Eye (tissue), 1 donor: Measurements from ENCODE around the gene PSMG2.

Source experiments
- DNase-seq: peaks from one replicate; pipeline ENCODE4 v3.0.0-alpha.2; 2015

PSMG2 gene, protein sequence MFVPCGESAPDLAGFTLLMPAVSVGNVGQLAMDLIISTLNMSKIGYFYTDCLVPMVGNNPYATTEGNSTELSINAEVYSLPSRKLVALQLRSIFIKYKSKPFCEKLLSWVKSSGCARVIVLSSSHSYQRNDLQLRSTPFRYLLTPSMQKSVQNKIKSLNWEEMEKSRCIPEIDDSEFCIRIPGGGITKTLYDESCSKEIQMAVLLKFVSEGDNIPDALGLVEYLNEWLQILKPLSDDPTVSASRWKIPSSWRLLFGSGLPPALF

GRCh38 chr18:12702221-12703095, at the start of gene PSMG2, which contains the start of gene CEP76:
TSS of gene PSMG2 (plus strand) at chr18:12703042. CDS start at chr18:12703108, 66 bp downstream.
TSS of gene CEP76 (minus strand) at chr18:12702723. CDS start at chr18:12702548, 175 bp downstream.
- DNase-seq = peak; percentile 97

GRCh38 chr18:12654971-12655370, 47.9 kb upstream of the PSMG2 start:
- DNase-seq = no peak

DNA sequence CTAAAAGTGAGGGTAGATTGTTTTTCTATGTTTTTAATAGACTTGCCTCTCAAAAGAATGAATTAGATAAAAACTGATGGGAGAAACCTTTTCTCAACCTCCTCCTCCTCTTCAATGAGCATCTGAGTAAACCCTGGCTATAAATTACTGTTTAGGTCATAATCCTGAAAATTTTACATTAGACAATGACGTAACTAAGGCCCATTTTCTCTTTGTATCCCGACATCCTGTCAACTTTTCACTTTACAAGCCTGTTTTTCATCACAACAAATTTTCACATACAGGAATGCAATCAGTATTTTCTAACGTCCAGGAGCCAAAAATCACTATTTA, 46.3 kb upstream of the PSMG2 start:
- peak; percentile 78 for DNase-seq

DNA sequence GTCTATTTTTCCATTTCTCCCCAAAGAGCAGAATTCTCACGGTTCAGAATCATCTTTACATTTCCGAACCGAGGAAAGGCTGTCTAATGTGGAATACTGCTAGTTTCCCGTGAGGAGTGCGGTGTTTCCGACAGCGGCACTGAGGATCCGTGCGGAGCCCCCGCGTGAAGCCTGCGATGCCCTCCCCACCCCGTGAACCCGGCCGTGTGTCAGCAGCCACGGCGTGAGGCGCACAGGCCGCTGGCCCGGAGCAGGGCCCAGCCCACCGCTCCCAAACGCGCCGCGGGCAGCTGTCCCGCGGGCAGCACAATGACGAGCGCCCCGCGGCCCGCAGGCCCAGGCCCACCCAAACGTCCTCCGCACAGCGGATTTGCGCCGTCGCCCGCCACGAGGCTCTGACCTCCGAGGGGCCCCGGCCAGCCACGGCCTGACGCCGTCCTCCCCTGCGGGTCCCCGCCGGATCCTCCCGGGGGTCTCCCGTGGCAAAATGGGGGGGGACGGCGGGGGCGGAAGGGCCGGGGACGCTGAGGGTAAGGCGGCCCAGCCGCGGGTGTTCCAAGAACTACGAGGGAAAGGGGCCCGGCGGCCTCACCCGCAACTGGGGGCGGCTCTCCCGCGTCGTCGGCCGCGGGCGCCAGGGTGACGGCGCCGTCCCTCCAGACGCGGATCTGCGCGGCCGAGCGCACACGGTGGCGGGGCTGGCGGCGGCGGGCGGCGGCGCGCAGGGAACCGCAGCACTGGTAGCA, 45.7 kb upstream of the PSMG2 start:
- peak; percentile 83 for DNase-seq

GRCh38 chr18:12657684-12658425, 45.0 kb upstream of the PSMG2 start, which contains the start of gene SPIRE1:
TSS of gene SPIRE1 (minus strand) at chr18:12658107. CDS start at chr18:12657866, 241 bp downstream.
- peak; percentile 89 for DNase-seq

- DNase-seq = no peak
These were observed 44.3 kb upstream of the PSMG2 start for GRCh38 chr18:12658426-12659138.

DNA sequence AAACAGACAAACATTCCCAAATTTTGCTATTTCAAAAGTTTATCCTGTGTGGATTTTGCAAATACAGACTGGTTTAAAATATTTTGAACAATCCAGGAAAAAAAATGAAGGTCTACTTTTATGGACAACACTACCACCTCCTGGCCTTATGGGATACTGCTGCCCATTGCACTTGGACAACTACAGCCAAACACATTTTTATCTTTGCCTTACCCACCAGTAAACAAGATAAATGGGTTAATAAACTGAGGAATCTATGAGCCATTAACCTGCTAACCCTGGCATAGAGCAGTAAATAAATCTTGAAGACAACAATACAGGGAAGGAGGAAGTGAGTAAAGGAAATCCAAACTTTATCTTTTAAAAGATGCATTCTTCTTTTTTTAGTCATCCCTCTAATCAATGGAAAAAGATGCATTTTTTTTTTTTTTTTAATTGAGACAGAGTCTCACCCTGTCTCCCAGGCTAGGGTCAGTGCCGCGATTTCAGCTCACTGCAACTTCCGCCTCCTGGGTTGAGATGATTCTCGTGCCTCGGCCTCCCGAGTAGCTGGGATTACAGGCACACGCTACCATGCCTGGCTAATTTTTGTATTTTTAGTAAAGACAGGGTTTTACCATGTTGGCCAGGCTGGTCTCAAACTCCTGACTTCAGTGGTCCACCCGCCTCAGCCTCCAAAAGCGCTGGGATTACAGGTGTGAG, 42.8 kb upstream of the PSMG2 start:
- peak; percentile 90 for DNase-seq

GRCh38 chr18:12668041-12668440, 34.8 kb upstream of the PSMG2 start:
- DNase-seq = no peak

GRCh38 chr18:12679183-12679786, 23.6 kb upstream of the PSMG2 start:
- DNase-seq = no peak

- DNase-seq = no peak
These were observed 16.7 kb upstream of the PSMG2 start for GRCh38 chr18:12686100-12686499.

DNA sequence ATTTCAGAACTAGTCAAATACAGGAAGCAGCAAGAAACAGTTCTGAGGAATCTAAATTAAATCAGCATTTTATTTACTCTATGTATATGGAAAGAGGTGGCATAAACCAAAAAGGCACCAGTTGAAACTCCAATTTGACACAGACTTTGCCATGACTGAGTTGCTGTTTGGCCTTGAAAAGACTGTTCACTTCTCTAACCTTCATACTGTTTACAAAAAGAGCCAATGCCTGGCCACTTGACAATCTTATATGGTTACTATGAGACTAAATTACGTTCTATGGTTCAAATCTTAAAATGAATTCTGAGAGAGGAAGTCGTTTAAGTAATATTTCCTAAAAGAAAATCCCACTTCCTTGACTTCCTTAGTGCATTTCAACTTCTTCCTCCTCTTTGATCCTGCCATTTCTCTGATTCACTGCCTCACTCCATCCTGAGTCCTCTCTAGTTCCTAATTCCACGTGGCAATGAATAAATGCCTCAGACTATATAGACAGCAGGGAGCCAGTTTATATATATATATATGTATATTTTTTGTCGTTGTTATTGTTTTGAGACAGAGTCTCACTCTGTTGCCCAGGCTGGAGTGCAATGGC, 13.5 kb upstream of the PSMG2 start:
- no peak for DNase-seq

GRCh38 chr18:12692206-12692605, 10.6 kb upstream of the PSMG2 start:
- no peak for DNase-seq

DNA sequence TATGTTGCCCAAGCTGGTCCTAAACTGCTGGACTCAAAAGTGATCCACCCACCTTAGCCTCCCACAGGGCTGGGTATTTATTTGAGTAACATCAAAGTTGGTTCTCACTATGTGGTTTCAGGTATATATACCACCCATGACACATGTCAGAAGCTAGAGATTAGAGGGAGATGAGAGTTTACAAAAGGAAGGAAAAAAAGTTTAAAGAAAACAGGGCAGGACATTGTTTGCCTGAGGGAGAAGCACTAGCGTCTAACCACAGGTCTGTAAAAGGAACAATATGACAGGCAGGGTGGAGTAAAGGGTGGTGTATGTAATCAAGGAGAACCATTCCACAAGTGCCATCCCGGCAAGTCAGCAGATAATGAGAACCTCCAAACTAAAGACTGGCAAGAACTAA, 8.8 kb upstream of the PSMG2 start:
- DNase-seq = no peak

DNA sequence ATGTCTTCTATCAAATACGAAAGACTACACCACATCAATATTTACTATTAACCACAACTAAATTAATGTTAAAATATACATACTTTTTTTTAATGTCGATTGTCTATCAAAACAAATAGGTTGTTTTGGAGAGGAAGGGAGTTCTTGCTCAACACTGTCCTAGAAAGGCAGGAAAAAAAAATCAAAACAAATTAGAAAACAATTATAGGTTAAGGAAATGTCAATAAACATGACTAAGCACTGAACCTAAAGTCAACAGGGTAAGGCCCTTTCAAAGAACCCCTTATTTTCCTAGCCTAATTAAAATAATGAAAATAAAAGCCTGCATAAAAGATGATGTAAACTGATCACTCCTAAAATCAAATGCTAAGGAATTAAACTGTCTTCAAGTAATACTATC, 3.1 kb upstream of the PSMG2 start:
- DNase-seq = no peak

- DNase-seq = no peak
These were observed 1.7 kb upstream of the PSMG2 start for GRCh38 chr18:12701161-12701560.

- no peak for DNase-seq
These were observed 290 bp downstream of the PSMG2 start for GRCh38 chr18:12703096-12703567.

DNA sequence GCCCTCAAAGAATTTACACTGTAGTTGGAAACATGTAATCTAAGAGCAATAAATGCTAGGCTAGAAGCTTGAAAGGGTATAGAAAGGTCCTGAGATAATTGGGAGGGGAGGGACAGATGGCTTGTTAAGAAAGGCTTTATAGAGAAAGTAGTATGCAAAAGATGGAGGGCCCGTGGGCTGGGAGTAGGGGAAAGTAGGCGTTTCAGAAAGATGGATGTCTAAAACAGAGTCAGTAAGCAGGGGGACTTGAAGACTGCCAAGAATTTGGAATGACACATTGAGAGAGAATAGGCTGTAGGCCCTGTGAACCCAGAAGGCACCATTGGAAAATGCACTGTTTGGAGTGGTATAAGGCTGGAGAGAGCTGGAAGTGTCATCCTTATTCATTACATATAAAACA, 822 bp downstream of the PSMG2 start:
- DNase-seq = peak; percentile 61

- DNase-seq = no peak
These were observed 8.6 kb downstream of the PSMG2 start for GRCh38 chr18:12711446-12711845.

GRCh38 chr18:12721495-12722275, 18.8 kb downstream of the PSMG2 start:
- DNase-seq = no peak
